Measurements from ENCODE around the gene ASIC5. TPM values are rescaled to one million over a fixed set of nuclear protein-coding genes. Genes with fewer than 3 reads are reported as not detected.
"Not testable (repeated sequence)": the region's sequence is repeated elsewhere in the genome, so short reads cannot be mapped to it uniquely, and the experiment has no call there.

Gene ASIC5
- polyA plus RNA-seq, 1 of the 3 experiments (the other 2 are of a cell fraction): not detected

- H3K9me2 ChIP-seq: no peaks in the 10 kb centered on the region
- ChIA-PET POLR2A (no interaction called here), CTCF (no interaction called here)
- no peaks in the 10 kb centered on the region for H4K20me1 ChIP-seq (ENCODE audit: insufficient read depth)
- 62% methylated on average over 2 of the region's 2 CpGs for WGBS (ENCODE audit: low lambda C conversion rate)
- H3K9me3 ChIP-seq: no peaks in the 10 kb centered on the region
- no peak overlapping the region for H3K4me2 ChIP-seq
- no peak overlapping the region for H2AFZ ChIP-seq (ENCODE audit: low read depth)
- H3F3A ChIP-seq (replicated peaks; ENCODE audit: insufficient read depth): no peaks in the 10 kb centered on the region
- no peak overlapping the region for H3K27ac ChIP-seq (ENCODE audit: low read depth in 2 of 2, low read length in 1 of 2)
- no peaks in the 10 kb centered on the region for H3K36me3 ChIP-seq (replicated peaks in 1 of 2; ENCODE audit: control insufficient read depth in 1 of 2, insufficient read depth in 2 of 2, low read length in 1 of 2)
- H3K27me3 ChIP-seq (ENCODE audit: insufficient read depth): no peaks in the 10 kb centered on the region
- no peak for DNase-seq
- H3K9ac ChIP-seq: no peak overlapping the region
- H3K79me2 ChIP-seq (ENCODE audit: insufficient read depth): no peaks in the 10 kb centered on the region
- no peak for TF ChIP-seq FOSL2 (IDR thresholded peaks at IDR 0.05; ENCODE audit: borderline replicate concordance, low read depth)
- no peak for TF ChIP-seq RFX5 (IDR thresholded peaks at IDR 0.05; ENCODE audit: low read length)
- no peak for TF ChIP-seq MXI1 (IDR thresholded peaks at IDR 0.05; ENCODE audit: low read depth, low read length)
- no peak for TF ChIP-seq PBX3 (IDR thresholded peaks at IDR 0.05)
- H3K4me3 ChIP-seq (ENCODE audit: low read depth in 2 of 2, low read length in 1 of 2): no peak overlapping the region
- H3K4me1 ChIP-seq (ENCODE audit: control insufficient read depth in 1 of 2, insufficient read depth in 2 of 2, low read depth in 1 of 2, low read length in 1 of 2): no peaks in the 10 kb centered on the region
Observed at GRCh38 chr4:155901013-155901412, 34.9 kb upstream of the ASIC5 start.

- Histone ChIP-seq H3K9me2 (no peaks in the 10 kb centered on the region), H3K9ac (no peak overlapping the region), H2AFZ (ENCODE audit: low read depth) (no peak overlapping the region; the same call in 1 of the 2 replicates), H3K4me2 (no peak overlapping the region), H3F3A (replicated peaks; ENCODE audit: insufficient read depth) (no peaks in the 10 kb centered on the region), H3K27ac (ENCODE audit: low read depth in 2 of 2, low read length in 1 of 2) (no peak overlapping the region), H4K20me1 (ENCODE audit: insufficient read depth) (no peaks in the 10 kb centered on the region), H3K36me3 (replicated peaks in 1 of 2; ENCODE audit: control insufficient read depth in 1 of 2, insufficient read depth in 2 of 2, low read length in 1 of 2) (no peaks in the 10 kb centered on the region), H3K4me3 (ENCODE audit: low read depth in 2 of 2, low read length in 1 of 2) (no peak overlapping the region), H3K79me2 (ENCODE audit: insufficient read depth) (no peaks in the 10 kb centered on the region), H3K9me3 (no peaks in the 10 kb centered on the region), H3K27me3 (ENCODE audit: insufficient read depth) (no peaks in the 10 kb centered on the region), H3K4me1 (ENCODE audit: control insufficient read depth in 1 of 2, insufficient read depth in 2 of 2, low read depth in 1 of 2, low read length in 1 of 2) (no peaks in the 10 kb centered on the region)
- WGBS (ENCODE audit: low lambda C conversion rate): 39% methylated on average over 1 of the region's 1 CpG
- TF ChIP-seq RAD21 (IDR thresholded peaks at IDR 0.05; ENCODE audit: low read length): no peak
- ChIA-PET POLR2A (no interaction called here), CTCF (no interaction called here)
- no peak for DNase-seq
Observed at GRCh38 chr4:155900381-155900780, 34.3 kb upstream of the ASIC5 start.

GRCh38 chr4:155899891-155900290, 33.8 kb upstream of the ASIC5 start:
- H4K20me1 ChIP-seq (ENCODE audit: insufficient read depth): no peaks in the 10 kb centered on the region
- H3K4me1 ChIP-seq (ENCODE audit: control insufficient read depth in 1 of 2, insufficient read depth in 2 of 2, low read depth in 1 of 2, low read length in 1 of 2): no peaks in the 10 kb centered on the region
- no peaks in the 10 kb centered on the region for H3F3A ChIP-seq (replicated peaks; ENCODE audit: insufficient read depth)
- H3K9me2 ChIP-seq: no peaks in the 10 kb centered on the region
- no peak overlapping the region for H2AFZ ChIP-seq (ENCODE audit: low read depth)
- ChIA-PET CTCF (no interaction called here), POLR2A (no interaction called here)
- DNase-seq: no peak
- H3K4me3 ChIP-seq (ENCODE audit: low read depth in 2 of 2, low read length in 1 of 2): no peak overlapping the region
- H3K36me3 ChIP-seq (replicated peaks in 1 of 2; ENCODE audit: control insufficient read depth in 1 of 2, insufficient read depth in 2 of 2, low read length in 1 of 2): no peaks in the 10 kb centered on the region
- H3K4me2 ChIP-seq: no peak overlapping the region
- H3K9me3 ChIP-seq: no peaks in the 10 kb centered on the region
- no peak for TF ChIP-seq CTCF (IDR thresholded peaks at IDR 0.05)
- TF ChIP-seq USF1 (IDR thresholded peaks at IDR 0.05; ENCODE audit: borderline replicate concordance, low read depth): no peak
- no peak for TF ChIP-seq YY1 (IDR thresholded peaks at IDR 0.05; ENCODE audit: low read depth)
- TF ChIP-seq MAX (IDR thresholded peaks at IDR 0.05; ENCODE audit: low read depth): no peak
- no peak overlapping the region for H3K27ac ChIP-seq (ENCODE audit: low read depth in 2 of 2, low read length in 1 of 2)
- no peaks in the 10 kb centered on the region for H3K79me2 ChIP-seq (ENCODE audit: insufficient read depth)
- 20% methylated on average over 3 of the region's 3 CpGs for WGBS (ENCODE audit: low lambda C conversion rate)
- no peaks in the 10 kb centered on the region for H3K27me3 ChIP-seq (ENCODE audit: insufficient read depth)
- no peak overlapping the region for H3K9ac ChIP-seq

- H3K9me2 ChIP-seq; H4K20me1 ChIP-seq (ENCODE audit: insufficient read depth); H3K4me2 ChIP-seq; H3K4me1 ChIP-seq (ENCODE audit: control insufficient read depth in 1 of 2, insufficient read depth in 2 of 2, low read depth in 1 of 2, low read length in 1 of 2); CTCF ChIA-PET; H3K36me3 ChIP-seq (replicated peaks in 1 of 2; ENCODE audit: control insufficient read depth in 1 of 2, insufficient read depth in 2 of 2, low read length in 1 of 2); H3K27me3 ChIP-seq (ENCODE audit: insufficient read depth); H3K79me2 ChIP-seq (ENCODE audit: insufficient read depth); H3K9ac ChIP-seq; DNase-seq; H3F3A ChIP-seq (replicated peaks; ENCODE audit: insufficient read depth); POLR2A ChIA-PET; H3K4me3 ChIP-seq (ENCODE audit: low read depth in 2 of 2, low read length in 1 of 2); H3K27ac ChIP-seq (ENCODE audit: low read depth in 2 of 2, low read length in 1 of 2); H2AFZ ChIP-seq (ENCODE audit: low read depth); H3K9me3 ChIP-seq: not testable (repeated sequence)
- 30% methylated on average over 2 of the region's 2 CpGs for WGBS (ENCODE audit: low lambda C conversion rate)
Observed at GRCh38 chr4:155898371-155898770, 32.3 kb upstream of the ASIC5 start.
